Measurements from ENCODE around the gene ABHD17A. TPM values are rescaled to one million over a fixed set of nuclear protein-coding genes. Genes with fewer than 3 reads are reported as not detected.

The ABHD17A gene
- total RNA-seq, 1 experiment from 2014 or later, result 68.2 TPM

DNA sequence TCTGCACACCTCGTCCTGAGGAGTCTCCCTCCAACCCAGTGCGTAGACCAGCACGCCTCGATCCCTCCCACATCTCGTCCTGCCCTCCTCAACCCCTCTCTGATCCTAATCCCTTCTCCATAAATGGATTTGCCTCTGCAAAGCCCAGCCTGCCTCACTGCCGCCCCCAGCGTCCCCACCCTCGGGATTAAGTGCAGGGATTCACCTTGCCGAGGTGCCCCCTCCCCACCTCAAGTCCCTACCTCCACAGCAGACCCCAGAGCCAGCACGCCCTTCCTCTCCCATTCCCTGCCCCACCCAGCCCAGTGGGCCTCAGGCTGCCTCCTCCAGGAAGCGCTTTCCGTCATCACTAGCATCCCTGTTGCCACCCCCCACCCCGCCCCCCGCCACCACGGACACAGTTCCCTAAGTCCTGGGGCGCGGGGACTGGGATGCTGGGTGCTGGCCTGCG lies 25.9 kb downstream of the ABHD17A start:
- Histone ChIP-seq H3K27ac (ENCODE audit: low read depth, low read length) (peak overlapping the region; percentile 62; the same call in 1 of the 2 replicates), H3K4me3 (replicated peaks in 1 of 2; ENCODE audit: low read depth in 1 of 2, low read length in 2 of 2) (no peak overlapping the region), H4K20me1 (ENCODE audit: insufficient read depth) (peaks cover 7% of the 10 kb centered on the region; the same call in 1 of the 2 replicates), H3K36me3 (ENCODE audit: control insufficient read depth in 1 of 2, insufficient read depth in 2 of 2, low read length in 2 of 2) (peaks cover 0 to 6% of the 10 kb centered on the region in 2 experiments; a peak in 1 of 4 replicates), H3K4me1 (ENCODE audit: control insufficient read depth in 1 of 2, insufficient read depth in 2 of 2, low read length in 2 of 2) (peaks cover 65 to 79% of the 10 kb centered on the region in 2 experiments), H3K9ac (ENCODE audit: low read length) (peak overlapping the region; percentile 97; the same call in 1 of the 2 replicates), H3K27me3 (ENCODE audit: insufficient read depth, low read length) (no peaks in the 10 kb centered on the region), H3K79me2 (ENCODE audit: insufficient read depth, low read length) (peaks cover 83% of the 10 kb centered on the region), H3K9me2 (ENCODE audit: insufficient read depth) (no peaks in the 10 kb centered on the region), H3K9me3 (ENCODE audit: control insufficient read depth in 1 of 2, insufficient read depth in 1 of 2, low read depth in 1 of 2, low read length in 2 of 2) (no peaks in the 10 kb centered on the region), H3K4me2 (ENCODE audit: low read length) (peak overlapping the region; percentile 91), H2AFZ (ENCODE audit: low read depth, low read length, poor library complexity, severe bottlenecking) (no peak overlapping the region)
- no peak for ATAC-seq
- DNase-seq (ENCODE audit: low read depth, low spot score), result no peak
- ChIA-PET POLR2A (no interaction called here), RAD21 (ENCODE audit: low non-redundant PET in 1 of 2, low total read pairs in 2 of 2, uncharacterized antibody in 2 of 2, unreplicated experiment in 2 of 2) (no interaction called here), CTCF (no interaction called here)
- BruUV-seq (replicated peaks), result no TSS peak
- TF ChIP-seq EZH2phosphoT487 (IDR thresholded peaks at IDR 0.05; ENCODE audit: borderline replicate concordance) (no peak), EZH2 (IDR thresholded peaks at IDR 0.05) (no peak), SP1 (IDR thresholded peaks at IDR 0.05; ENCODE audit: low read depth) (no peak), ZNF274 (IDR thresholded peaks at IDR 0.05; ENCODE audit: low read depth, low read length) (no peak), EGR1 (IDR thresholded peaks at IDR 0.05; ENCODE audit: low read depth) (no peak), POLR2AphosphoS5 (IDR thresholded peaks at IDR 0.05; ENCODE audit: low read depth, low read length) (no peak), CBX3 (IDR thresholded peaks at IDR 0.05; ENCODE audit: low read depth) (no peak), YY1 (IDR thresholded peaks at IDR 0.05; ENCODE audit: extremely low read depth, insufficient replicate concordance, low read depth, low read length) (no peak), CEBPB (IDR thresholded peaks at IDR 0.05; ENCODE audit: low read depth) (no peak), JUND (IDR thresholded peaks at IDR 0.05) (no peak)
- TF ChIP-seq, protein P1, sequence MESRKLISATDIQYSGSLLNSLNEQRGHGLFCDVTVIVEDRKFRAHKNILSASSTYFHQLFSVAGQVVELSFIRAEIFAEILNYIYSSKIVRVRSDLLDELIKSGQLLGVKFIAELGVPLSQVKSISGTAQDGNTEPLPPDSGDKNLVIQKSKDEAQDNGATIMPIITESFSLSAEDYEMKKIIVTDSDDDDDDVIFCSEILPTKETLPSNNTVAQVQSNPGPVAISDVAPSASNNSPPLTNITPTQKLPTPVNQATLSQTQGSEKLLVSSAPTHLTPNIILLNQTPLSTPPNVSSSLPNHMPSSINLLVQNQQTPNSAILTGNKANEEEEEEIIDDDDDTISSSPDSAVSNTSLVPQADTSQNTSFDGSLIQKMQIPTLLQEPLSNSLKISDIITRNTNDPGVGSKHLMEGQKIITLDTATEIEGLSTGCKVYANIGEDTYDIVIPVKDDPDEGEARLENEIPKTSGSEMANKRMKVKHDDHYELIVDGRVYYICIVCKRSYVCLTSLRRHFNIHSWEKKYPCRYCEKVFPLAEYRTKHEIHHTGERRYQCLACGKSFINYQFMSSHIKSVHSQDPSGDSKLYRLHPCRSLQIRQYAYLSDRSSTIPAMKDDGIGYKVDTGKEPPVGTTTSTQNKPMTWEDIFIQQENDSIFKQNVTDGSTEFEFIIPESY (IDR thresholded peaks at IDR 0.05; ENCODE audit: extremely low read depth, insufficient replicate concordance, low read length), result no peak
- TF ChIP-seq, protein P2, sequence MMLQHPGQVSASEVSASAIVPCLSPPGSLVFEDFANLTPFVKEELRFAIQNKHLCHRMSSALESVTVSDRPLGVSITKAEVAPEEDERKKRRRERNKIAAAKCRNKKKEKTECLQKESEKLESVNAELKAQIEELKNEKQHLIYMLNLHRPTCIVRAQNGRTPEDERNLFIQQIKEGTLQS (IDR thresholded peaks at IDR 0.05), result no peak
- TF ChIP-seq, protein P3, sequence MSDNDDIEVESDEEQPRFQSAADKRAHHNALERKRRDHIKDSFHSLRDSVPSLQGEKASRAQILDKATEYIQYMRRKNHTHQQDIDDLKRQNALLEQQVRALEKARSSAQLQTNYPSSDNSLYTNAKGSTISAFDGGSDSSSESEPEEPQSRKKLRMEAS (IDR thresholded peaks at IDR 0.05), result no peak
- TF ChIP-seq, protein P4, sequence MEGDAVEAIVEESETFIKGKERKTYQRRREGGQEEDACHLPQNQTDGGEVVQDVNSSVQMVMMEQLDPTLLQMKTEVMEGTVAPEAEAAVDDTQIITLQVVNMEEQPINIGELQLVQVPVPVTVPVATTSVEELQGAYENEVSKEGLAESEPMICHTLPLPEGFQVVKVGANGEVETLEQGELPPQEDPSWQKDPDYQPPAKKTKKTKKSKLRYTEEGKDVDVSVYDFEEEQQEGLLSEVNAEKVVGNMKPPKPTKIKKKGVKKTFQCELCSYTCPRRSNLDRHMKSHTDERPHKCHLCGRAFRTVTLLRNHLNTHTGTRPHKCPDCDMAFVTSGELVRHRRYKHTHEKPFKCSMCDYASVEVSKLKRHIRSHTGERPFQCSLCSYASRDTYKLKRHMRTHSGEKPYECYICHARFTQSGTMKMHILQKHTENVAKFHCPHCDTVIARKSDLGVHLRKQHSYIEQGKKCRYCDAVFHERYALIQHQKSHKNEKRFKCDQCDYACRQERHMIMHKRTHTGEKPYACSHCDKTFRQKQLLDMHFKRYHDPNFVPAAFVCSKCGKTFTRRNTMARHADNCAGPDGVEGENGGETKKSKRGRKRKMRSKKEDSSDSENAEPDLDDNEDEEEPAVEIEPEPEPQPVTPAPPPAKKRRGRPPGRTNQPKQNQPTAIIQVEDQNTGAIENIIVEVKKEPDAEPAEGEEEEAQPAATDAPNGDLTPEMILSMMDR (IDR thresholded peaks at IDR 0.05 in 2 of 3, conservative IDR thresholded peaks at IDR 0.05 in 1 of 3; ENCODE audit: borderline replicate concordance in 1 of 3, insufficient read depth in 1 of 3, low read depth in 2 of 3, low read length in 2 of 3), result no peak
- intact Hi-C loops (cut with micrococcal nuclease), result no loop called here
